Suppressor macrophage treated with lipopolysaccharide for 4 hours (primary cell): ENCODE measurements around the gene RIC3.

Source experiments
- DNase-seq: peaks from one replicate; pipeline ENCODE4 v3.0.0-alpha.2; 2020

RIC3 gene

DNA sequence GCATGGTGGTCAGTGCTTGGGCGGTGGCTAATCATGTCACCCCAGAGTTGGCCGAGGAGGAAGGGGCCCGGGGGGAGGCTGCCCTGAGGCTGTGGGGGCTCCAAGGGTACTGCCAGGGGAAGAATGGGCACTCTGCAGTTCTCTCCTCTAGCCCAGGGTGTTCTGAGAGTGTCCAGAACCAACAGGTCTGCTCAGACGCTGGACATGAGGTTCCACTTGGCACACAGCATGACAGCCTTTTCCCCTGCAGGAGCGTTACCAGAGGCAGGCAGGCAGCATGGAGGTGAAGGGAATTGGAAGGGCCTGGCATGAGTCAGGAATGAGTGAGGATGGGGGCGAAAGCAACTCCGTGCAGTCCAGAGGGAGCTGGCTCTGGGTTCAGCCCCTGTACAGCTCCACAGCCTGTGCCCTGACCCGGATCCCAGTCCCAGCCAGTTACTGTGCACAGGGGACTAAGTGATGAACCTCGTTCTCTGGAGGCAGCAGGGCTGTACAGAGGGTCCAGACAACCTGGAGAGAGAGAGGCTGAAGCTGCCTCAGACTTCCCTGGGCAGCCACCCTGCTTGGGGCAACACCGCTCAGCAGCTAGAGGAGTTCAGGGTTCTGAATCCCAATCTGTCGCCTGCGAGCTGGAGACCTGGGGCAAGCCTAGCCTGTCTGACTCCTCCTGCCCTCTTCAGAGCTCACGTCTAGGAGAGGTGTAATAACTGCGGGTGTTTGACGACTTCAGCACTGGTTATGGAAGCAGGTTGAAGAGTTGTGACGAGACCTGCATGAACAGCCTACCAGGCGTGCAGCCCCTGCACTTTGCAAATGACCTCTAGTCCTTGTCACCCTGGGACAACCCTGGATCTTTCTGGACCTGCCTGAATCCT is 102.6 kb downstream of the RIC3 start:
- no peak for DNase-seq

GRCh38 chr11:8065031-8065430 is 103.8 kb downstream of the RIC3 start:
- DNase-seq = no peak

- DNase-seq = no peak
Observed at GRCh38 chr11:8063324-8063723, 105.5 kb downstream of the RIC3 start.

- no peak for DNase-seq
Observed at GRCh38 chr11:8062781-8063257, 106.0 kb downstream of the RIC3 start.

GRCh38 chr11:8061555-8062428 is 107.0 kb downstream of the RIC3 start:
- no peak for DNase-seq

- no peak for DNase-seq
Observed at GRCh38 chr11:8060801-8061554, 107.8 kb downstream of the RIC3 start.

DNA sequence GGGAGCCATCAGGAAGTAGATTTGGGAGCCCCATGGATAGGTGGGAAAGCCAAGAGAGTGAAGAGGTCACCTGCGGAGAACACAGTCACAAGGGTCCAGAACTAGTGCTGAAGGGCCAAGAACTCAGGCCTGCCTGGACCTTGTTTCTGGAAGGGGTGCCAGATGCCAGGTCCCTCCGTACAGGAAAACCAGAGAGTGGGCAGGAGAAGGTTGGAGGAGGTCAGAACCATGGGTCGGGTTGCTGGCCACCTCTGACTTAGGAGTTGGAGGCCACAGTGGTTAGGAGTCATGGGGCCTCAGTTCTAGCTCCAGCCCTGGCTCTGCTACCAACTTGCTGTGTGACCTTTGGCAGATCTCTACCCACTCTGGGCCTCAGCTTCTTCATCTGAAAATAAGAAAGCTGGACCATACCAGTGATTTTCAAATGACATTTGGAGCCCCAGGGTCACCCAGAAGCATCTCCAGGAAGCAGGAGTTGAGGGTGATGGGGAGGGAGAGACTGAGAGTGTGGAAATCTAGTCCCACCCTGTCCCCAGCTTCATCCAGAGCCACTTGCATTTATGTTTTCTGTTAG is 108.6 kb downstream of the RIC3 start:
- no peak for DNase-seq

DNA sequence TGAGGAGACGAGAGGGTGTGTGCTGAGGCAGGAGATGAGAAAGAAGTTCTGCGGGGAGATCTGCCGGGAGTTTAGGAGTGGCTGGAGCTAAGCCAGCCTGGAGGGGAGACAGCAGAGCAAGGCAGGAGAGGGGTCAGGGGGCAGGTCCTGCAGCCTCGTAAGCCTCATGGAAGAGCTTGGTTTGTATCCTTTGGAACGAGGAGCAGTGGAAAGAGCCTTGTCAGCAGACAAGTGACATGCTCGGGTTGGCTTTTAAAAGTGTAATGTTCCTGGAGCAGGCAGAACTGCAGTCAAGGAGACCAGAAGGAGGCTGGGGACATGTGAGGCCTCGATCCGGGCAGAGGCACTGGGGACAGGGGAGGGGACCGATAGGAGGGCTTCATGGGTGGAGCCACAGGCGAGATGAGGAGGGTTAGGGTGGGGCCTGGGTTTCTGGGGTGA is 109.2 kb downstream of the RIC3 start:
- no peak for DNase-seq

DNA sequence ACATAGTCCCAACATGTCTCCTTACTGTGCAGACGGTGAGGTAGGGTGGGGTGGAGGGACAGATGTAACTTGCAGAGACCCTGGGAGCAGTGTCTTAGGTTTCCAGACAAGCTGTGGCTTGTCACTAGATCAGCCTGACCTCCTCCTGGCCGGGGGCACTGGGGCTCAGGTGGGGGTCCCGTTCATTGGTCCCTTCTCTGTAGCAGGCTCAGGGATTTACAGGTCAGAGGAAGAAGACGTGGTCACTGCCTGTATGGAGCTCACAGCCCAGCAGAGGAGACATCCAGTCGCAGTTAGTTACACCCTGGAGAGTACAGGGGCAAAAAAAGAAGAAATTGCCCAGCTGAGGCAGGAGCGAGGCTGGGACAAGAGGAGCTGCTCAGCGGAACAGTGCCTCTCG is 109.8 kb downstream of the RIC3 start:
- DNase-seq = no peak

GRCh38 chr11:8058216-8058615 is 110.6 kb downstream of the RIC3 start:
- no peak for DNase-seq

DNA sequence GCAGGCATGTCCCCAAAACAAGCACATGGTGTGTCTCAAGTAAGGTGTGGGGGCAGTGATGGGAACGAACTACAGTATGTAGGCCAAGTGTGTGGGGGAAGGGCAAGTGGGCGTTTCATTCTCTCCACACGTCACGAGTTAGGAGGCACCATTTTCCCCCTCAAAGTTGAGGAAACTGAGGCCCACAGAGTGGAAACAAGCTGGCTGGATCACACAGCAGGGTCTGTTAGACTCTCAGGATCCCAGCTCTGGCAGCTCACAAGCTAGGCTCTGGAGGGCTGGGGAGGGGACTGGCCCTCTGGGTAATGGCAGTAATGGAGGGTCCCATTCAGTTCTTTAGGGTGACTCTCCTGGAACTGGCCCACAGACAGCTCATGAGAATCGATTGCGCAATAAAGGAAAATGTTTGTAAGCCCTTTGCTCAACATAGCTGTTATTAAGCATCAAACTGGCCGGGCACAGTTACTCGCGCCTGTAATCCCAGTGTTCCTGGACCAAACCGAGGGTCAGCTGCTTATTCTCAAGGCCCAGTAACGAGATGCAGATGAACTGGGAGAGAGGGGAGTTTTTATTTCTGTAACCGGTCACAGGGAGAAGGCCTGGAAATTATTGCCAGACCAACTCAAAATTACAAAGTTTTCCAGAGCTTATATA is 111.9 kb downstream of the RIC3 start:
- DNase-seq = peak; percentile 58
